Neuronal stem cell (in vitro differentiated cells): ENCODE data around the gene TRMT44.

Experiments used
- DNase-seq: peaks from one replicate; pipeline ENCODE4 v3.0.0-alpha.2; 2013; ENCODE audit warnings: low spot score
- H2AFZ ChIP-seq: one replicate; pipeline ENCODE4 v1.6.1; 2013; ENCODE audit warnings: mild to moderate bottlenecking, low read length, inconsistent platforms
- H2AK5ac ChIP-seq: 2 replicates; pipeline ENCODE4 v1.6.1; 2013; ENCODE audit warnings: low read depth, mild to moderate bottlenecking, inconsistent platforms, low read length, moderate library complexity, mixed read lengths
- H2BK120ac ChIP-seq: 2 replicates; pipeline ENCODE4 v1.6.1; 2013; ENCODE audit warnings: low read depth, mild to moderate bottlenecking, inconsistent platforms, low read length, moderate library complexity, mixed read lengths
- H2BK12ac ChIP-seq: one replicate; pipeline ENCODE4 v1.6.1; 2013; ENCODE audit warnings: low read length, inconsistent platforms
- H2BK15ac ChIP-seq: 2 replicates; pipeline ENCODE4 v1.6.1; 2013; ENCODE audit warnings: mild to moderate bottlenecking, low read length, inconsistent platforms, mixed read lengths
- H2BK5ac ChIP-seq: one replicate; pipeline ENCODE4 v1.6.1; 2013; ENCODE audit warnings: inconsistent platforms, mild to moderate bottlenecking, low read length, moderate library complexity
- H3K14ac ChIP-seq: one replicate; pipeline ENCODE4 v1.6.1; 2013; ENCODE audit warnings: low read length, inconsistent platforms
- H3K18ac ChIP-seq: 2 replicates; pipeline ENCODE4 v1.6.1; 2013; ENCODE audit warnings: low read length, inconsistent platforms
- H3K23ac ChIP-seq: 2 replicates; pipeline ENCODE4 v1.6.1; 2013; ENCODE audit warnings: low read depth, mild to moderate bottlenecking, mixed read lengths, low read length, inconsistent platforms; ENCODE audit not compliant: poor library complexity
- H3K27ac ChIP-seq: replicated peaks from 3 replicates; pipeline ENCODE4 v1.5.1; 2013; ENCODE audit warnings: low read length, inconsistent platforms
- H3K27me3 ChIP-seq, 3 experiments: 2 replicates each; pipeline ENCODE4 v1.6.1; 2013; ENCODE audit warnings: low read length in 3 of 3, mild to moderate bottlenecking in 2 of 3, inconsistent platforms in 1 of 3, low read depth in 1 of 3, mixed read lengths in 1 of 3, moderate library complexity in 1 of 3; ENCODE audit not compliant: control insufficient read depth in 3 of 3, insufficient read depth in 3 of 3
- H3K36me3 ChIP-seq, 2 donors: replicated peaks in 1 of 2; 2 replicates each; pipeline ENCODE4 v1.6.1; 2013; ENCODE audit warnings: low read length in 2 of 2; ENCODE audit not compliant: control insufficient read depth in 2 of 2, insufficient read depth in 2 of 2
- H3K4ac ChIP-seq: 2 replicates; pipeline ENCODE4 v1.6.1; 2013; ENCODE audit warnings: inconsistent platforms, mild to moderate bottlenecking, low read length, moderate library complexity
- H3K4me1 ChIP-seq, 2 donors: 1 replicate in 1 of 2; 2 replicates in 1 of 2; pipeline ENCODE4 v1.6.1; 2013; ENCODE audit warnings: low read length in 2 of 2, low read depth in 1 of 2; ENCODE audit not compliant: control insufficient read depth in 2 of 2, insufficient read depth in 1 of 2
- H3K4me2 ChIP-seq: one replicate; pipeline ENCODE4 v1.6.1; 2013; ENCODE audit warnings: mild to moderate bottlenecking, low read length, inconsistent platforms; ENCODE audit not compliant: insufficient read depth, poor library complexity, severe bottlenecking
- H3K4me3 ChIP-seq, 2 donors: 2 replicates each; pipeline ENCODE4 v1.5.1; 2013; ENCODE audit warnings: low read length in 2 of 2, mild to moderate bottlenecking in 2 of 2, inconsistent platforms in 1 of 2, moderate library complexity in 1 of 2
- H3K79me1 ChIP-seq: one replicate; pipeline ENCODE4 v1.6.1; 2013; ENCODE audit warnings: low read depth, mild to moderate bottlenecking, inconsistent platforms, low read length, moderate library complexity
- H3K9ac ChIP-seq: one replicate; pipeline ENCODE4 v1.6.1; 2013; ENCODE audit warnings: mild to moderate bottlenecking, low read depth, low read length, inconsistent platforms; ENCODE audit not compliant: poor library complexity
- H3K9me3 ChIP-seq, 2 donors: replicated peaks in 1 of 2; 2 replicates each; pipeline versions ENCODE3 to v1.6.1; 2013; ENCODE audit warnings: low read length in 2 of 2, mild to moderate bottlenecking in 2 of 2, inconsistent platforms in 1 of 2, low read depth in 1 of 2, mixed read lengths in 1 of 2, moderate library complexity in 1 of 2; ENCODE audit not compliant: control insufficient read depth in 2 of 2, insufficient read depth in 1 of 2
- H4K8ac ChIP-seq: one replicate; pipeline ENCODE4 v1.6.1; 2013; ENCODE audit warnings: low read depth, mild to moderate bottlenecking, inconsistent platforms, low read length, moderate library complexity
- H4K91ac ChIP-seq: one replicate; pipeline ENCODE4 v1.6.1; 2013; ENCODE audit warnings: low read length, low read depth, mild to moderate bottlenecking, inconsistent platforms; ENCODE audit not compliant: poor library complexity
- WGBS, 2 donors: extraction: QIAGEN DNeasy Blood & Tissue Kit; methylation state at CpG; one replicate each; pipeline ENCODE4 v1.1.7; 2013; ENCODE audit warnings: missing lambda C conversion rate in 2 of 2, mixed read lengths in 1 of 2; ENCODE audit not compliant: insufficient read length in 2 of 2, insufficient replicate concordance in 1 of 2; ENCODE audit errors: extremely low coverage in 2 of 2; 5-methylcytosine and 5-hydroxymethylcytosine counted together

The TRMT44 gene

DNA sequence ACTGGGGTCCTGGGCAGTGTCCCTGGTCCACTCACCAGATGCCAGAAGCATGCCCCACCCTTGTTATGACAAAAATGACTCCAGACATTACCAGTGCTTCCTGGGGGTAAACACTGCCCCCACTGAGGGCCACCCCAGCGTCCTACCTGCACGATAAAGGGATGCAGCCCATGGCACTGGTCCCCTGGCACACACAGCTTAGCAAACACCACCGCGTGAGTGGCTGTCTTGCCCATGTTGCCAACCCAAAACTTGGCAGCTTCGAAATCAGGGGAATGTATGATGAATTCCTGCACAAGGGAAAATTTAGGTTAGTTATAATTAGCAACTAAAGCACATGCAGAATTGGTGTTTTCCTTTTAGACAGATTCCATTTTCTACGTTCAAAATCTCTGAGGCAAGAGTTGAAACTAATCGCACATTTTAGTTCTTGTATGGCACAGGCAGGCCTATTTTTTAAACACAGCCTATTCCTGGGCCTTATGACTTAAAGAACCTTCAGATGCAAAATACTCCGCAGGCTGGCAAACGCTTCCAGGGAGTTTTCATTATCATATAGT, 30.4 kb upstream of the TRMT44 start:
- Histone ChIP-seq H4K91ac (no peak overlapping the region), H3K18ac (peak overlapping the region; percentile 5), H2BK15ac (no peak overlapping the region), H3K27me3 (no peaks in the 10 kb centered on the region), H3K79me1 (peaks cover 7% of the 10 kb centered on the region), H3K27ac (no peak overlapping the region), H3K4me2 (no peak overlapping the region), H3K9me3 (peaks cover 4 to 5% of the 10 kb centered on the region in 2 donors), H3K4me1 (peaks cover 0 to 2% of the 10 kb centered on the region in 2 donors), H2BK5ac (no peak overlapping the region), H3K9ac (peak overlapping the region; percentile 3), H2BK12ac (no peak overlapping the region), H2BK120ac (peak overlapping the region; percentile 94), H3K36me3 (peaks cover 17 to 38% of the 10 kb centered on the region in 2 donors), H3K14ac (peak overlapping the region; percentile 75), H3K4ac (no peak overlapping the region), H3K23ac (peak overlapping the region; percentile 80), H3K4me3 (no peak overlapping the region), H2AFZ (no peak overlapping the region), H4K8ac (no peak overlapping the region), H2AK5ac (peak overlapping the region; percentile 74)
- WGBS, 2 donors, result no CpG with 5 or more reads among the region's 9 CpGs
- DNase-seq, result no peak

DNA sequence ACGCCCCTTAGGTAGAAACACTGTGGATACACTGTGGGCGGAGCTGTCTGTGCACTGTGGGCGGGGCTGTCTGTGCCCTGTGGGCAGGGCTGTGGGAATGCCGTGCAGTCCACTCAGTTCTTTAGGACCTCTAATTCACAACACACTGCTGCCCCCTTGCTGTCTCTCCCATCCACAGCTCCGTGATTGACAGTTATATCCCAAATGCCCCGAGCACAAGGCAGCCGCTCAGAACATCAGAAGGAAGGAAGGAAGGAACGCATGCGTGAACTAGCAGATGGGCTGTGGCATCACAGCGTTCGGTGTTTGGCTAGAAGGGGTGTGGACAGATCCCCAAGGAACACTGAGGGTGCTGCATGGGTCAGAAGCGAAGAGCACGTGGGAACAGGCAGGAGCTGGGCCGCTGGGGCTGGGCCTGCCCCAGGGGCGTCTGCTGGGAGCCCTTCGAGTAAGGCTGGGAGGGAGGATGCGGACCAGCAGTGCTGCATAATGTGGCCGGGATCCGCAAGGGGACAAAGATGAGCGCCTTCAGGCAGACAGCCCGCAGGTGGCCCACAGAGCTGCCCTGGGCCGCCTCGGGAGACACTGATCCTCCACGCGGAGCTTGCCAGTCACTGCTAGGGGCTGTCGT, 29.8 kb upstream of the TRMT44 start:
- peak; percentile 71 for DNase-seq

DNA sequence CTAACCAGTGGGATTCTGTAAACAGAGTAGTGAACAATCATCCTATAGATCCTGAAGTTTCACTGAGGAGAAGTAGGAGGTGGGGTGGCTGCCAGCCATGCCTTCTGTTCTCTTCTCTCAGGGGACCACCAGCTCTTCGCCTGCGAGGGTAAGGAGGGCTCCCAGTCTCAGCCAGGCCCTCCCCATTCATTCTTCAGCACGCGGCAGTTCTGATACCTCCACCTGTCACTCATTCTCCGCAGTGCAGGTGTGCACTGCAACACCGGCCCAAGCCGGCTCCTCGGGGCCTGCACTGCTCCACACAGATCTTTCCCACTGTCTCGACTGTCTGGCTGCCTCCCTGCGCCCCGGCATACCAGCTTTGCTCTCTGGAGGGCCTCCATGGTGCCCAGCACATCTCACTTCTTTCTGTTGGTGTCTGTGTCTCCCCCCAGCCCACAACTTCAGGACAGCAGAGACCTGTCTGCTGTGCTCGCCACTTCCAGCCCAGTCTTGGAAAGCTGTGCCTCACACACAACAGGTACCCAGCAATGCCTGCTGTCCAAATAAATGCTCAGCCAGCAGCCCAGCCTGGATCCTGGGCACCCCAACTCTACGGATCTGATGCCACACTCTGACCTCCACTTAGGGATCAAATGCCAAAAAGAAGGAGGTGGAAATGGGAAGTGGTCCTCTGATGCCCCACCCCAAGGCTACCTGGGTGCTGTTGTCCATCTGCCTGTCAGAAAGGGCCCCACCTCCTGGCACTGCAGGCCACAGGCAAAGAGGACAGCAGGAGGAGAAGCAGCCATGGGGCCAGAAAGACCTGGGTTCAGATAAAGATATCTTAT, 29.0 kb upstream of the TRMT44 start:
- Histone ChIP-seq H2BK120ac (no peak overlapping the region), H3K4me3 (no peak overlapping the region), H3K23ac (peak overlapping the region; percentile 55), H3K79me1 (peaks cover 7% of the 10 kb centered on the region), H3K9me3 (peaks cover 0 to 2% of the 10 kb centered on the region in 2 donors), H3K36me3 (peaks cover 15 to 29% of the 10 kb centered on the region in 2 donors), H3K9ac (no peak overlapping the region), H2AK5ac (peak overlapping the region; percentile 91), H2BK12ac (peak overlapping the region; percentile 30), H3K14ac (no peak overlapping the region), H3K27me3 (no peaks in the 10 kb centered on the region), H2AFZ (no peak overlapping the region), H3K4me2 (no peak overlapping the region), H3K27ac (no peak overlapping the region), H3K4ac (no peak overlapping the region), H3K18ac (no peak overlapping the region), H4K91ac (no peak overlapping the region), H4K8ac (no peak overlapping the region), H3K4me1 (peaks cover 0 to 2% of the 10 kb centered on the region in 2 donors), H2BK5ac (no peak overlapping the region), H2BK15ac (peak overlapping the region; percentile 37)
- DNase-seq, result no peak
- WGBS, 2 donors, result no CpG with 5 or more reads among the region's 13 CpGs

More for the DNA sequence above, 29.8 kb upstream of the TRMT44 start:
- peak overlapping the region; percentile 23 for H3K14ac ChIP-seq
- no peak overlapping the region for H2BK5ac ChIP-seq
- H2BK15ac ChIP-seq, result no peak overlapping the region
- peak overlapping the region; percentile 44 for H3K27ac ChIP-seq
- peaks cover 15 to 31% of the 10 kb centered on the region in 2 donors for H3K36me3 ChIP-seq
- H3K4ac ChIP-seq, result no peak overlapping the region
- H3K4me2 ChIP-seq, result no peak overlapping the region
- peak overlapping the region; percentile 13 for H3K23ac ChIP-seq
- H3K4me1 ChIP-seq, result peaks cover 0 to 2% of the 10 kb centered on the region in 2 donors
- H3K4me3 ChIP-seq, result no peak overlapping the region
- peak overlapping the region; percentile 91 for H2AK5ac ChIP-seq
- H2BK120ac ChIP-seq, result no peak overlapping the region
- H3K18ac ChIP-seq, result peak overlapping the region; percentile 77
- H2BK12ac ChIP-seq, result no peak overlapping the region
- H3K9ac ChIP-seq, result peak overlapping the region; percentile 72
- peaks cover 2 to 5% of the 10 kb centered on the region in 2 donors for H3K9me3 ChIP-seq
- H2AFZ ChIP-seq, result no peak overlapping the region
- no peak overlapping the region for H4K8ac ChIP-seq
- H3K27me3 ChIP-seq, result no peaks in the 10 kb centered on the region
- H3K79me1 ChIP-seq, result peaks cover 7% of the 10 kb centered on the region
- WGBS, 2 donors, result no CpG with 5 or more reads among the region's 26 CpGs
- no peak overlapping the region for H4K91ac ChIP-seq

DNA sequence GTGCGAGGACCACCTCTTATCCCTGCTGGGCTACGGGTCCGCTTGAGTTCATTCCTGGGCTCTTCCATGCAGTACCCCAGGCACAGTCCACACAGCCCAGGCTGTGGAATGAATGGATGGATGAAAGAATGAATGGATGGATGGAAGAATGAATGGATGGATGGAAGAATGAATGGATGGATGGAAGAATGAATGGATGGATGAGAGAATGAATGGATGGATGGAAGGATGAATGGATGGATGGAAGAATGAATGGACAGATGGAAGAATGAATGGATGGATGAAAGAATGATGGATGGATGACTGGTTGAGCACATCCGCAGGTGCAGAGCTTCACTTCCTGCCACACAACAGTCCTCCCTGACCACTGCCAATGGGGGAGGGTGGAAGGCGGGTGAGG, 28.3 kb upstream of the TRMT44 start:
- Histone ChIP-seq H2BK120ac (no peak overlapping the region), H3K79me1 (peaks cover 7% of the 10 kb centered on the region), H3K9ac (no peak overlapping the region), H3K36me3 (peaks cover 15 to 29% of the 10 kb centered on the region in 2 donors), H3K27ac (no peak overlapping the region), H4K91ac (no peak overlapping the region), H2BK15ac (no peak overlapping the region), H3K4me3 (no peak overlapping the region), H3K4me1 (peaks cover 0 to 2% of the 10 kb centered on the region in 2 donors), H3K9me3 (peaks cover 0 to 2% of the 10 kb centered on the region in 2 donors), H3K18ac (no peak overlapping the region), H3K14ac (no peak overlapping the region), H3K4me2 (no peak overlapping the region), H2AFZ (no peak overlapping the region), H2BK5ac (no peak overlapping the region), H3K4ac (no peak overlapping the region), H3K27me3 (no peaks in the 10 kb centered on the region), H2AK5ac (no peak overlapping the region), H3K23ac (peak overlapping the region; percentile 73), H4K8ac (no peak overlapping the region), H2BK12ac (peak overlapping the region; percentile 16)
- no peak for DNase-seq
- no CpG with 5 or more reads among the region's 5 CpGs for WGBS, 2 donors
